Measurements from ENCODE around the gene CIAO3. TPM values are rescaled to one million over a fixed set of nuclear protein-coding genes. Genes with fewer than 3 reads are reported as not detected.
A peak's percentile ranks its signal among the peaks of the same experiment; 100 is the strongest.

CIAO3 gene
- total and polyA plus RNA-seq, 2 donors (not counting 1 experiment from before 2014, with no cell fraction given), result 59.4 to 68.4 TPM

DNA sequence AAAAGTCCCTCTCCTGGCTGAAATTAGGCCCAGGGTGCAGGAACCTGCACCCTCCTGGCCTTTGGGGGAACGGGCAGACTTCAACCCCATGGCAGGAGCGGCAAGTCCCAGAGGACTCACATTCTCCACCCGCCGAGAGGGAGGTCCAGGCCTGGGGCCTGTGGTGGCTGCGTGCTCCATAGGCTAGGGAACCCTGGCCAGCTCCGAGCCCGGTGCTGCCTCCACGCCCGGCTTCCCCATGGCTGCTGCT, 14.7 kb downstream of the CIAO3 start:
- no peaks in the 10 kb centered on the region for H3K27me3 ChIP-seq (replicated peaks in 1 of 4; ENCODE audit: control extremely low read depth in 1 of 4, control insufficient read depth in 3 of 4, insufficient read depth in 4 of 4, low read length in 3 of 4)
- H4K20me1 ChIP-seq (ENCODE audit: control insufficient read depth, insufficient read depth, low read length, poor library complexity, severe bottlenecking), result peaks cover 23% of the 10 kb centered on the region
- no peaks in the 10 kb centered on the region for H3K9me3 Mint-ChIP-seq (ENCODE audit: insufficient read depth)
- WGBS (ENCODE audit: insufficient coverage), result 35% methylated on average over 9 of the region's 9 CpGs
- no peak for TF ChIP-seq EZH2 (IDR thresholded peaks at IDR 0.05; ENCODE audit: borderline replicate concordance, insufficient read depth, low read depth, low read length, poor library complexity, severe bottlenecking)
- TF ChIP-seq, protein P1, sequence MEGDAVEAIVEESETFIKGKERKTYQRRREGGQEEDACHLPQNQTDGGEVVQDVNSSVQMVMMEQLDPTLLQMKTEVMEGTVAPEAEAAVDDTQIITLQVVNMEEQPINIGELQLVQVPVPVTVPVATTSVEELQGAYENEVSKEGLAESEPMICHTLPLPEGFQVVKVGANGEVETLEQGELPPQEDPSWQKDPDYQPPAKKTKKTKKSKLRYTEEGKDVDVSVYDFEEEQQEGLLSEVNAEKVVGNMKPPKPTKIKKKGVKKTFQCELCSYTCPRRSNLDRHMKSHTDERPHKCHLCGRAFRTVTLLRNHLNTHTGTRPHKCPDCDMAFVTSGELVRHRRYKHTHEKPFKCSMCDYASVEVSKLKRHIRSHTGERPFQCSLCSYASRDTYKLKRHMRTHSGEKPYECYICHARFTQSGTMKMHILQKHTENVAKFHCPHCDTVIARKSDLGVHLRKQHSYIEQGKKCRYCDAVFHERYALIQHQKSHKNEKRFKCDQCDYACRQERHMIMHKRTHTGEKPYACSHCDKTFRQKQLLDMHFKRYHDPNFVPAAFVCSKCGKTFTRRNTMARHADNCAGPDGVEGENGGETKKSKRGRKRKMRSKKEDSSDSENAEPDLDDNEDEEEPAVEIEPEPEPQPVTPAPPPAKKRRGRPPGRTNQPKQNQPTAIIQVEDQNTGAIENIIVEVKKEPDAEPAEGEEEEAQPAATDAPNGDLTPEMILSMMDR (IDR thresholded peaks at IDR 0.05), result no peak
- H3K36me3 ChIP-seq (replicated peaks in 1 of 2; ENCODE audit: control extremely low read depth in 1 of 2, control insufficient read depth in 1 of 2, extremely low read depth in 1 of 2, insufficient read depth in 2 of 2, low read length in 1 of 2), result peaks cover 0 to 5% of the 10 kb centered on the region in 2 experiments
- H3K4me1 ChIP-seq (ENCODE audit: control insufficient read depth in 2 of 2, insufficient read depth in 2 of 2, low read length in 2 of 2), result peaks cover 17 to 36% of the 10 kb centered on the region in 2 donors
- peak overlapping the region; percentile 86 for H3K9ac ChIP-seq (ENCODE audit: low read length)
- no peak overlapping the region for H3K27ac Mint-ChIP-seq
- H3K4me1 Mint-ChIP-seq, result peaks cover 19% of the 10 kb centered on the region
- H3K9me3 ChIP-seq (ENCODE audit: control extremely low read depth in 1 of 3, control insufficient read depth in 2 of 3, insufficient read depth in 1 of 3, low read length in 2 of 3), result peaks cover 0 to 3% (median 0%) of the 10 kb centered on the region in 3 donors
- H3K79me2 ChIP-seq (ENCODE audit: control insufficient read depth, insufficient read depth, low read length), result no peaks in the 10 kb centered on the region
- H3K27ac ChIP-seq (ENCODE audit: low read length in 2 of 2), result peak overlapping the region; percentile 19 to 33
- intact Hi-C loops (cut with micrococcal nuclease), result loop anchor here (5.0 kb wide), 1 partner anchor 886 kb away; the partner anchor contains the start of genes CRAMP1 and IFT140
- H3K4me3 ChIP-seq (ENCODE audit: control extremely low read depth in 1 of 5, extremely low read depth in 1 of 5, insufficient read depth in 1 of 5, low read depth in 2 of 5, low read length in 4 of 5), result peak overlapping the region in 2 of 5 experiments; percentile 44 to 77
- peak overlapping the region; percentile 62 for H2AFZ ChIP-seq (ENCODE audit: insufficient read depth, low read depth, low read length, poor library complexity, severe bottlenecking)
- DNase-seq, result peak; percentile 50
- H3K4me2 ChIP-seq (replicated peaks; ENCODE audit: low read depth, low read length, poor library complexity, severe bottlenecking), result peak overlapping the region; percentile 97
- ChIA-PET POLR2A (interaction anchor here (0.6 to 2.2 kb wide), 2 partner anchors 11 to 28 kb away, joined by 7 to 11 read pairs; partner anchors contain the start of gene METRN), CTCF (interaction anchor here (1.5 kb wide), 1 partner anchor 10 kb away, joined by 8 read pairs; no protein-coding TSS in a partner anchor)
- H3K4me3 Mint-ChIP-seq, result peak overlapping the region; percentile 79
- no peaks in the 10 kb centered on the region for H3K27me3 Mint-ChIP-seq
- ATAC-seq (ENCODE audit: low read depth), result no peak

DNA sequence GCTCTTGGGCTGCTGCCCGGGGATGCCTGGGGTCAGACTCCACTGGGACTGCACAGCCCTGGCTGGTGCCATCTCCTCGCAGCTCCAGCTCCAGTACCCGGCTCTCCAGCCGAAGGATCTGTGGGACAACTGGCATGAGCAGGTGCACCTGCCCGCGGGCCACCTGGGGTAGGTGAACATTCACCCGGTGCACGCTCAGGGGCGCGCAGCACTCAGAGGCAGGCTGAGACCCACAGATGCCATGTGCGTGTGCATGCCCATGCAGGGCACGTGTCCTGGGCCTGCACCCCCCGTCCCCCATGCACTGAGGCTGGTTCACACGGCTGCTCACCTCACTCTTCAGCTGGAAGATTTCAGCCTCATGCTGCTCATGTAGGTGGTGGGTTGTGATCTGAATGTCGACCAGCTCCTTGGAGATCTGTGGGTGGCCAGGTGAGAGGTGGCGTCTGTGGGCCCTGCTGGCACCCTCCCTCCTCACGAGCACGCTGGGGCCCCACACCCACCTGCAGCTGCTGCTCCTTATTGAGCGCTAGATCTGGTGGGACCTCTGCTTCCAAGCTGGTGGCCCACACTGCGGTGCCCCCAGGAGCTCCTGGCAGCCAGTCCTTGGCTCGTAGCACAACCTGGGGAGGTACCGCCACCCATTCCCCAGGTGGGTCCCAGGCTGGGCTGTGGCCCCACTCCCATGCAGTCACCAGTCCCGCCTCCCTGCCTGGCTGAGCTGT, 15.2 kb downstream of the CIAO3 start:
- no peaks in the 10 kb centered on the region for H3K79me2 ChIP-seq (ENCODE audit: control insufficient read depth, insufficient read depth, low read length)
- no peaks in the 10 kb centered on the region for H3K27me3 ChIP-seq (replicated peaks in 1 of 4; ENCODE audit: control extremely low read depth in 1 of 4, control insufficient read depth in 3 of 4, insufficient read depth in 4 of 4, low read length in 3 of 4)
- H2AFZ ChIP-seq (ENCODE audit: insufficient read depth, low read depth, low read length, poor library complexity, severe bottlenecking), result no peak overlapping the region
- ChIA-PET POLR2A (interaction anchor here (0.6 to 2.2 kb wide), 2 partner anchors 10 to 27 kb away, joined by 7 to 11 read pairs; partner anchors contain the start of gene METRN), CTCF (interaction anchor here (0.9 to 1.5 kb wide), 3 partner anchors 10 to 13 kb away, joined by 3 to 8 read pairs (median 5); partner anchors contain the start of gene METRN)
- H3K27ac Mint-ChIP-seq, result peak overlapping the region; percentile 20
- H3K36me3 ChIP-seq (replicated peaks in 1 of 2; ENCODE audit: control extremely low read depth in 1 of 2, control insufficient read depth in 1 of 2, extremely low read depth in 1 of 2, insufficient read depth in 2 of 2, low read length in 1 of 2), result peaks cover 0 to under 1% of the 10 kb centered on the region in 2 experiments
- H3K9me3 ChIP-seq (ENCODE audit: control extremely low read depth in 1 of 3, control insufficient read depth in 2 of 3, insufficient read depth in 1 of 3, low read length in 2 of 3), result peaks cover 0 to 3% (median 0%) of the 10 kb centered on the region in 3 donors
- ATAC-seq (ENCODE audit: low read depth) (no peak), DNase-seq (peak; percentile 46)
- intact Hi-C loops (cut with micrococcal nuclease), result loop anchor here (5.0 kb wide), 1 partner anchor 887 kb away; the partner anchor contains the start of genes CRAMP1 and IFT140
- H3K4me3 Mint-ChIP-seq, result peak overlapping the region; percentile 79
- H3K9ac ChIP-seq (ENCODE audit: low read length), result no peak overlapping the region
- peaks cover 23% of the 10 kb centered on the region for H4K20me1 ChIP-seq (ENCODE audit: control insufficient read depth, insufficient read depth, low read length, poor library complexity, severe bottlenecking)
- no peak for TF ChIP-seq EZH2 (IDR thresholded peaks at IDR 0.05; ENCODE audit: borderline replicate concordance, insufficient read depth, low read depth, low read length, poor library complexity, severe bottlenecking)
- TF ChIP-seq, protein P1 (IDR thresholded peaks at IDR 0.05), result no peak
- peak overlapping the region; percentile 97 for H3K4me2 ChIP-seq (replicated peaks; ENCODE audit: low read depth, low read length, poor library complexity, severe bottlenecking)
- H3K4me1 Mint-ChIP-seq, result peaks cover 19% of the 10 kb centered on the region
- H3K9me3 Mint-ChIP-seq (ENCODE audit: insufficient read depth), result no peaks in the 10 kb centered on the region
- no peak overlapping the region for H3K4me3 ChIP-seq (ENCODE audit: control extremely low read depth in 1 of 5, extremely low read depth in 1 of 5, insufficient read depth in 1 of 5, low read depth in 2 of 5, low read length in 4 of 5)
- WGBS (ENCODE audit: insufficient coverage), result 87% methylated on average over 23 of the region's 23 CpGs
- H3K27ac ChIP-seq (ENCODE audit: low read length in 2 of 2), result peak overlapping the region in 1 of 2 donors; percentile 33
- no peaks in the 10 kb centered on the region for H3K27me3 Mint-ChIP-seq
- peaks cover 17 to 38% of the 10 kb centered on the region in 2 donors for H3K4me1 ChIP-seq (ENCODE audit: control insufficient read depth in 2 of 2, insufficient read depth in 2 of 2, low read length in 2 of 2)
